Measurements from ENCODE around the gene TCTN1. TPM values are rescaled to one million over a fixed set of nuclear protein-coding genes. Genes with fewer than 3 reads are reported as not detected.

The TCTN1 gene
- total and polyA plus RNA-seq, 2 donors (not counting 3 experiments of a cell fraction or from before 2014, with no cell fraction given) = 21.1 to 23.3 TPM

DNA sequence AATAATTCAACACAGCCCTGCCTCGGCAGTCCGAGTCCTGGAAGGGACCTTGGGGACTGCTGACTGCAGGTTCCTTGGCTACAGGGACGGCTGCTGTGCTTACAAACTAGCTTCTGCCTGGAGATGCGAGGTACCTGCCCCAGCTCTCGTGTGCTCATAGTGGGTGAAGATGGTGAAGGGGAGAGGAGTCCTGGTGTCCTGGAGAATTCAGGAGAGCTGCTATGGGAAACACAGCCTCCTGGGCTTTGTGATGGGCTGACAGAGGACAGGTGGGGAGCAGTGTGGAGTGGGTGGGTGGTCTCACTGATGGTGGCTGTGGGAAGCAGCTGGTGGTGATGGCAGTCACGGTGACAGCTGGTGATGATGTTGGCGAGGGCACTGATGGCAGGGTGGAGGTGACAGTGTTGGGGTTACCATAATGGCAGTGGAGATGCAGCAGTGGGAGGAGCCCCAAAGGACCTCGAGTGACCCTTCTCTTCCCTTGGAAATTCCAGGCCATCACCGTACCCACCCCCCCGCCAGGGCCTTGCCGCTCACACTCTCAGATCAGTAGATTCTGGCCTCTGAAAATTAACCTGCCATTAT lies 42.2 kb downstream of the TCTN1 start:
- no peak overlapping the region for H3K27ac ChIP-seq (ENCODE audit: insufficient read depth, low read depth, low read length)
- CTCF ChIA-PET = interaction anchor here (0.7 kb wide), 1 partner anchor 587 kb away, joined by 3 read pairs; no protein-coding TSS in a partner anchor
- FAIRE-seq (no peak), DNase-seq (ENCODE audit: low read depth, low spot score) (no peak)
- dilution Hi-C loops (cut with MboI; ENCODE audit: extremely low pct_ligation_motif_present, low sequenced_read_pairs) = no loop called here
- H3K79me2 ChIP-seq (ENCODE audit: control insufficient read depth, insufficient read depth, low read length) = no peaks in the 10 kb centered on the region
- no peak overlapping the region for H3K4me2 ChIP-seq (ENCODE audit: insufficient read depth, low read length)
- no peaks in the 10 kb centered on the region for H3K36me3 ChIP-seq (ENCODE audit: control insufficient read depth in 2 of 2, extremely low read depth in 1 of 2, insufficient read depth in 2 of 2, low read length in 2 of 2)
- H3K27me3 ChIP-seq (ENCODE audit: control insufficient read depth in 2 of 2, insufficient read depth in 2 of 2, low read length in 2 of 2) = no peaks in the 10 kb centered on the region
- H2AFZ ChIP-seq (ENCODE audit: low read depth, low read length) = no peak overlapping the region
- POLR2A ChIA-PET = no interaction called here
- H3K4me1 ChIP-seq (ENCODE audit: control insufficient read depth, extremely low read depth, insufficient read depth, low read length) = no peaks in the 10 kb centered on the region
- H3K9ac ChIP-seq (replicated peaks; ENCODE audit: extremely low read depth, insufficient read depth, low read length) = no peak overlapping the region
- H4K20me1 ChIP-seq (replicated peaks; ENCODE audit: control insufficient read depth, extremely low read depth, insufficient read depth, low read length) = no peaks in the 10 kb centered on the region
- BruUV-seq (replicated peaks) = no TSS peak
- intact Hi-C loops (cut with micrococcal nuclease) = no loop called here
- H3K9me3 ChIP-seq (replicated peaks; ENCODE audit: control insufficient read depth, insufficient read depth, low read length) = no peaks in the 10 kb centered on the region
- TF ChIP-seq MYC (IDR thresholded peaks at IDR 0.05; ENCODE audit: low read depth, low read length) = no peak
- TF ChIP-seq, protein P1, sequence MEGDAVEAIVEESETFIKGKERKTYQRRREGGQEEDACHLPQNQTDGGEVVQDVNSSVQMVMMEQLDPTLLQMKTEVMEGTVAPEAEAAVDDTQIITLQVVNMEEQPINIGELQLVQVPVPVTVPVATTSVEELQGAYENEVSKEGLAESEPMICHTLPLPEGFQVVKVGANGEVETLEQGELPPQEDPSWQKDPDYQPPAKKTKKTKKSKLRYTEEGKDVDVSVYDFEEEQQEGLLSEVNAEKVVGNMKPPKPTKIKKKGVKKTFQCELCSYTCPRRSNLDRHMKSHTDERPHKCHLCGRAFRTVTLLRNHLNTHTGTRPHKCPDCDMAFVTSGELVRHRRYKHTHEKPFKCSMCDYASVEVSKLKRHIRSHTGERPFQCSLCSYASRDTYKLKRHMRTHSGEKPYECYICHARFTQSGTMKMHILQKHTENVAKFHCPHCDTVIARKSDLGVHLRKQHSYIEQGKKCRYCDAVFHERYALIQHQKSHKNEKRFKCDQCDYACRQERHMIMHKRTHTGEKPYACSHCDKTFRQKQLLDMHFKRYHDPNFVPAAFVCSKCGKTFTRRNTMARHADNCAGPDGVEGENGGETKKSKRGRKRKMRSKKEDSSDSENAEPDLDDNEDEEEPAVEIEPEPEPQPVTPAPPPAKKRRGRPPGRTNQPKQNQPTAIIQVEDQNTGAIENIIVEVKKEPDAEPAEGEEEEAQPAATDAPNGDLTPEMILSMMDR (IDR thresholded peaks at IDR 0.05; ENCODE audit: extremely low read depth in 1 of 2, insufficient read depth in 1 of 2, low read depth in 1 of 2, low read length in 2 of 2) = no peak
- TF ChIP-seq MAX (IDR thresholded peaks at IDR 0.05; ENCODE audit: insufficient read depth, insufficient read length) = no peak
- TF ChIP-seq EZH2 (IDR thresholded peaks at IDR 0.05; ENCODE audit: borderline replicate concordance, low read depth, low read length, severe bottlenecking) = no peak
- TF ChIP-seq JUN (IDR thresholded peaks at IDR 0.05; ENCODE audit: borderline replicate concordance, insufficient read depth, insufficient read length, low read depth) = no peak
- no peak for TF ChIP-seq POLR2A (IDR thresholded peaks at IDR 0.05; ENCODE audit: low read depth, low read length)
- no peak for TF ChIP-seq GATA2 (IDR thresholded peaks at IDR 0.05; ENCODE audit: insufficient read depth, insufficient read length, low read depth, low read length)
- no peak for TF ChIP-seq FOS (IDR thresholded peaks at IDR 0.05; ENCODE audit: borderline replicate concordance, insufficient read depth, low read length)
- no peak for TF ChIP-seq POLR2AphosphoS5 (IDR thresholded peaks at IDR 0.05; ENCODE audit: insufficient read depth, low read depth, low read length)
- H3K9me1 ChIP-seq (replicated peaks; ENCODE audit: control insufficient read depth, extremely low read depth, insufficient read depth, low read length) = no peaks in the 10 kb centered on the region
- no peak overlapping the region for H3K4me3 ChIP-seq (replicated peaks in 1 of 3; ENCODE audit: insufficient read depth in 1 of 3, low read depth in 1 of 3, low read length in 3 of 3)
